ENCODE measurements around the gene PPP3R1. TPM values are rescaled to one million over a fixed set of nuclear protein-coding genes. Genes with fewer than 3 reads are reported as not detected.

PPP3R1 gene
- total and polyA plus RNA-seq, 4 donors = 2.4 to 42.5 (median 18.3) TPM

GRCh38 chr2:68134554-68134953 lies 117.8 kb downstream of the PPP3R1 start:
- 89% methylated on average over 6 of the region's 6 CpGs for WGBS
- TF ChIP-seq ATF3 (IDR thresholded peaks at IDR 0.05) (no peak), HNF4A (conservative IDR thresholded peaks at IDR 0.05) (no peak), JUND (IDR thresholded peaks at IDR 0.05) (no peak), HNF4G (IDR thresholded peaks at IDR 0.05) (no peak), EGR1 (IDR thresholded peaks at IDR 0.05; ENCODE audit: low read depth in 2 of 2) (no peak), ZBTB33 (IDR thresholded peaks at IDR 0.05) (no peak), CTCF (IDR thresholded peaks at IDR 0.05; ENCODE audit: low read depth, low read length, missing input control) (no peak), TAF1 (conservative IDR thresholded peaks at IDR 0.05) (no peak), GABPA (IDR thresholded peaks at IDR 0.05 in 1 of 2, conservative IDR thresholded peaks at IDR 0.05 in 1 of 2) (no peak), FOXA1 (IDR thresholded peaks at IDR 0.05) (no peak), YY1 (IDR thresholded peaks at IDR 0.05) (no peak), SP1 (IDR thresholded peaks at IDR 0.05) (no peak), RAD21 (IDR thresholded peaks at IDR 0.05) (no peak), NR2F2 (IDR thresholded peaks at IDR 0.05) (no peak), REST (IDR thresholded peaks at IDR 0.05) (no peak), RXRA (IDR thresholded peaks at IDR 0.05) (no peak), MAX (IDR thresholded peaks at IDR 0.05) (no peak)
- H3K9ac ChIP-seq (ENCODE audit: low read depth in 1 of 2, low read length in 2 of 2) = no peak overlapping the region
- no peak overlapping the region for H3K27ac ChIP-seq (ENCODE audit: low read depth in 1 of 2, low read length in 2 of 2)
- H3K9me3 ChIP-seq (ENCODE audit: control insufficient read depth in 4 of 4, low read length in 3 of 4) = no peaks in the 10 kb centered on the region
- H3K4me1 ChIP-seq (ENCODE audit: control insufficient read depth in 4 of 4, insufficient read depth in 4 of 4, low read length in 3 of 4) = no peaks in the 10 kb centered on the region
- H3K27me3 ChIP-seq (ENCODE audit: control insufficient read depth in 4 of 4, insufficient read depth in 4 of 4, low read length in 3 of 4) = no peaks in the 10 kb centered on the region
- H3K36me3 ChIP-seq (ENCODE audit: control insufficient read depth in 4 of 4, insufficient read depth in 3 of 4, low read depth in 1 of 4, low read length in 3 of 4) = peaks cover 2 to 11% (median 2%) of the 10 kb centered on the region in 4 donors
- H3K4me3 ChIP-seq (ENCODE audit: low read depth in 1 of 3, low read length in 3 of 3) = no peak overlapping the region
- DNase-seq (ENCODE audit: low spot score) = no peak

- peaks cover 2 to 11% (median 2%) of the 10 kb centered on the region in 4 donors for H3K36me3 ChIP-seq (ENCODE audit: control insufficient read depth in 4 of 4, insufficient read depth in 3 of 4, low read depth in 1 of 4, low read length in 3 of 4)
- no peak for DNase-seq (ENCODE audit: low spot score)
- TF ChIP-seq NR2F2 (IDR thresholded peaks at IDR 0.05) (no peak), YY1 (IDR thresholded peaks at IDR 0.05) (no peak), CTCF (IDR thresholded peaks at IDR 0.05; ENCODE audit: low read depth, low read length, missing input control) (no peak), RXRA (IDR thresholded peaks at IDR 0.05) (no peak), FOXA1 (IDR thresholded peaks at IDR 0.05) (no peak), TAF1 (conservative IDR thresholded peaks at IDR 0.05) (no peak), EGR1 (IDR thresholded peaks at IDR 0.05; ENCODE audit: low read depth in 2 of 2) (no peak), HNF4A (conservative IDR thresholded peaks at IDR 0.05) (no peak), JUND (IDR thresholded peaks at IDR 0.05) (no peak), SP1 (IDR thresholded peaks at IDR 0.05) (no peak), HNF4G (IDR thresholded peaks at IDR 0.05) (no peak), ATF3 (IDR thresholded peaks at IDR 0.05) (no peak), FOXA2 (IDR thresholded peaks at IDR 0.05) (no peak), GABPA (IDR thresholded peaks at IDR 0.05 in 1 of 2, conservative IDR thresholded peaks at IDR 0.05 in 1 of 2) (no peak), ZBTB33 (IDR thresholded peaks at IDR 0.05) (no peak)
These were observed 118.2 kb downstream of the PPP3R1 start for GRCh38 chr2:68134120-68134519.

More at GRCh38 chr2:68134120-68134519, 118.2 kb downstream of the PPP3R1 start:
- H3K27me3 ChIP-seq (ENCODE audit: control insufficient read depth in 4 of 4, insufficient read depth in 4 of 4, low read length in 3 of 4) = no peaks in the 10 kb centered on the region
- WGBS = 95% methylated on average over 1 of the region's 1 CpG
- H3K4me3 ChIP-seq (ENCODE audit: low read depth in 1 of 3, low read length in 3 of 3) = no peak overlapping the region
- no peaks in the 10 kb centered on the region for H3K9me3 ChIP-seq (ENCODE audit: control insufficient read depth in 4 of 4, low read length in 3 of 4)
- no peaks in the 10 kb centered on the region for H3K4me1 ChIP-seq (ENCODE audit: control insufficient read depth in 4 of 4, insufficient read depth in 4 of 4, low read length in 3 of 4)
- no peak overlapping the region for H3K9ac ChIP-seq (ENCODE audit: low read depth in 1 of 2, low read length in 2 of 2)
- H3K27ac ChIP-seq (ENCODE audit: low read depth in 1 of 2, low read length in 2 of 2) = no peak overlapping the region
